ENCODE data around the gene SUCNR1. TPM values are rescaled to one million over a fixed set of nuclear protein-coding genes. Genes with fewer than 3 reads are reported as not detected.

Gene SUCNR1
- total RNA-seq, 4 donors from 2014 or later, result 0.19 to 0.38 TPM; not detected in 2

DNA sequence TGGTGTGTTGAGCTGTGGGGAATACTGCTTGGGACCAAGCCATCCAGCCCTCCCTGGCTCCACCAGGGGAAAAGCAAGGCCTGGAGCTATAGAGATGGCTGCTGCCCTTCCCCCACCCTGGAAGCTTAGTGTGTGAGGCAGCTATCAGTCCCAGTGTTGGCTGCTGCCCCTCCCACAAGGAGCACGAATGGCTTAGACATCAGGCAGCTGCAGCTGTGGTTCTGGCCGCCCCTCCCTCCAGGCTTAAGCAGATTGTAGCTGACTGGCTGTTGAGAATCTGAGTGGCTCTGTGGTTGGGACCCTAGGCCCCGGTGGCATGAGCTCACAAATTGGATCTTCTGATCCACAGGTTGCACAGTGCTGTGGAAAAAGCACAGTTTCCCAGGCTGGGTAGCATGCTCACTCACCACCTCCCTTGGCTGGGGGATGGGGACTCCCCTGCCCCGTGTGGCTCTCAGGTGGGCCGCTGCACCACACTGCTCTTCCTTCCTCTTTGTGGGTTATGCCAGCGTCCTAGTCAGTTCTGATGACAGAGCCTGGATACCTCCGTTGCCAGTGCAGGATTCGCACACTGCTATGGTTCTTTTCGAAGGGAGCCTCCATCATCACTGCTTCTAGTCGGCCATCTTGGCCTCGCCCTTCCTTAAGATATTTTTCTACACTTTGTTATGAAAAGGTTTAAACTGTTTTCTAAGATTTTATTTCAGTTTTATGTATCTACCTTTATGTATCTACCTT lies 21.2 kb upstream of the SUCNR1 start:
- 88 to 99% methylated on average over 6 to 8 of the region's 11 CpGs for WGBS, 2 donors
- Histone ChIP-seq H3K9me3 (peaks cover 0 to 8% (median 0%) of the 10 kb centered on the region in 3 donors), H3K4me3 (no peak overlapping the region), H3K4me1 (no peaks in the 10 kb centered on the region), H3K36me3 (no peaks in the 10 kb centered on the region), H3K27ac (no peak overlapping the region), H3K27me3 (no peaks in the 10 kb centered on the region)
- TF ChIP-seq POLR2A (IDR thresholded peaks at IDR 0.05), result no peak
- TF ChIP-seq CTCF (IDR thresholded peaks at IDR 0.05), result no peak
- intact Hi-C loops (cut with DNase I), result no loop called here
- no peak for DNase-seq

- H3K4me3 ChIP-seq, result no peak overlapping the region
- intact Hi-C loops (cut with DNase I), result no loop called here
- no peaks in the 10 kb centered on the region for H3K9me3 ChIP-seq
- DNase-seq, result no peak
- no peaks in the 10 kb centered on the region for H3K27me3 ChIP-seq
- WGBS, 2 donors, result 68 to 95% methylated on average over 3 of the region's 3 CpGs
- no peak overlapping the region for H3K27ac ChIP-seq
- no peak for TF ChIP-seq CTCF (IDR thresholded peaks at IDR 0.05)
- TF ChIP-seq POLR2A (IDR thresholded peaks at IDR 0.05), result no peak
- H3K36me3 ChIP-seq, result no peaks in the 10 kb centered on the region
- no peaks in the 10 kb centered on the region for H3K4me1 ChIP-seq
Measured at GRCh38 chr3:151856118-151856517, 17.3 kb upstream of the SUCNR1 start.

DNA sequence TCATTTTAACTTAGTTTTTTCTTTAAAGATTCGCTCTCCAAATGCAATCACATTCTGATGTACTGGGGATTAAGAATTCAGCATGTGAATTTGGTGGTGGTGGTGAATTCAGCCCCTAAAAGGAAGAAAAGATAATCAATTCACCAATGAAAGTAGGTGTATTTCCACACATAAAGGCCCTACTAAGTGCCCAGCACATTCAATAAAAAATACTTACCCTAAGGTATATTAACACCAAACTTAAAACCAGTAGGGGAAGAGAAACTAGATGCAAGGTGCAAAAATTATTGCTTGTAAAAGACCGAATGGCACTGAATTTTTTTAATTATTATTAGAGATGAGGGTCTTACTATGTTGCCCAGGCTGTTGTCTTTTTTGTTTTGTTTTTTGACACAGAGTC lies 16.8 kb upstream of the SUCNR1 start:
- DNase-seq, result no peak
- no peak overlapping the region for H3K27ac ChIP-seq
- WGBS, 2 donors, result 91 to 98% methylated on average over 2 of the region's 2 CpGs
- H3K4me3 ChIP-seq, result no peak overlapping the region
- H3K4me1 ChIP-seq, result no peaks in the 10 kb centered on the region
- no peak for TF ChIP-seq POLR2A (IDR thresholded peaks at IDR 0.05)
- TF ChIP-seq CTCF (IDR thresholded peaks at IDR 0.05), result no peak
- H3K36me3 ChIP-seq, result no peaks in the 10 kb centered on the region
- no peaks in the 10 kb centered on the region for H3K27me3 ChIP-seq
- H3K9me3 ChIP-seq, result no peaks in the 10 kb centered on the region
- intact Hi-C loops (cut with DNase I), result no loop called here

DNA sequence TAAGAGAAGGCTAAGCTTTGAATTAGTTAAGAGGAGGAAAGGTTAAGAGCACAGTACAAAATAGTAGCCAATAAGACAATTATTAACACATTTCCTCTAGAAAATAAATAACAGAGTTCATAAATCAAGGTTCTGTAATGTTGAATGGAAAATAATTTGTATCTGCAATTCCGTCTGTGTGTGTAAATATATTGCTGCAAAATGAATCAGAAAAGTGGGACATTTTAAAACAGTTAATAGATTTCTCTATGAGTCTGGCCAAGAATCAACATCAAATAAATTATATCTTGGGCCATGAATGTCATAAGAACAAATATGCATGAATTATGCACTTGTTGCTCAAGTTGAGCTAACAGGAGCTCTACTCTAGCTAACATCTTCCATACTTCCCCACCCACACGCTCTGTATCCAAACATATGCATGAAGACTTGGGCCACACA lies 14.2 kb upstream of the SUCNR1 start:
- no peak for DNase-seq

DNA sequence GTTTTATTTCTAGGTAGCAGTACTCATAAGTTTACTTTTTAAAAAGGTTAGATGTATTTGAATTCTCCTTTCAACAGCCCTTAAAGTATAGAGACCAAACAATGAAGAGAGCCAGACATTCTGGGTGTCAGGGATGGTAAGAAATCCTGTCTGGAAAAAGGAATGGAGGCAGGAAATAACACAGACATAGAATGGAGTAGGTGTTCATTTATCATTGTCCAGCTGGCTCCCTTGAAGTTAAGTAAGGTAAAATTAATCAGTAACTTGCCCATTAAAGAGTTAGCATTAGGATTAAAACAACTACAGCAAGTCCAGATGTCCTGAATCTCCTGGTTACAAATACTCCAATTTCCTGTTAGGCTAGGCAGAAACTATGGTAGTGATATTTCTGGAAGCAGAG lies 13.5 kb upstream of the SUCNR1 start:
- Histone ChIP-seq H3K27ac (no peak overlapping the region), H3K9me3 (no peaks in the 10 kb centered on the region), H3K4me3 (no peak overlapping the region), H3K4me1 (no peaks in the 10 kb centered on the region), H3K27me3 (no peaks in the 10 kb centered on the region), H3K36me3 (no peaks in the 10 kb centered on the region)
- intact Hi-C loops (cut with DNase I), result no loop called here
- TF ChIP-seq POLR2A (IDR thresholded peaks at IDR 0.05), result no peak
- no peak for DNase-seq

More for the DNA sequence above, 14.2 kb upstream of the SUCNR1 start:
- TF ChIP-seq POLR2A (IDR thresholded peaks at IDR 0.05) (no peak), CTCF (IDR thresholded peaks at IDR 0.05) (no peak)
- Histone ChIP-seq H3K9me3 (no peaks in the 10 kb centered on the region), H3K4me3 (no peak overlapping the region), H3K27me3 (no peaks in the 10 kb centered on the region), H3K4me1 (no peaks in the 10 kb centered on the region), H3K36me3 (no peaks in the 10 kb centered on the region), H3K27ac (no peak overlapping the region)
- intact Hi-C loops (cut with DNase I), result no loop called here
- 76 to 80% methylated on average over 2 of the region's 2 CpGs for WGBS, 2 donors

DNA sequence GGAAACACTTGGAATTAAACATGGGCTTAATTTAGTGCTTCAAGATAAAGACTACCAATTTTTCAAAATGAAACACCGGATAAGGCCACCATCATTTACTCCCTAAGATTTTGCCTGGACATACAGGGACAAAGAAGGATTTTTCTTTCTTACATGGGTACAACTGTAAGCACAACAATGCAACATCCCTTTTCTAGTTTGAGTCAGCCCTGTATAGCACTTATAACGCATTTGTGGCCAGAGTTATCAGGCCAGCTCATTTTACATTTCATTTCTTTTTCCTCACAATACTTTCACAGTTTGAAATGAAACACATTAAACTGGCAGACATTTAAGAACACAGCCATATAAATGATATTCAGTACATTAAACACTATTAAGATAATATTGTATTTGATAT lies 9.8 kb upstream of the SUCNR1 start:
- no peak for DNase-seq
- H3K36me3 ChIP-seq, result no peaks in the 10 kb centered on the region
- H3K27ac ChIP-seq, result no peak overlapping the region
- TF ChIP-seq CTCF (IDR thresholded peaks at IDR 0.05), result no peak
- no peak for TF ChIP-seq POLR2A (IDR thresholded peaks at IDR 0.05)
- H3K4me1 ChIP-seq, result no peaks in the 10 kb centered on the region
- no peaks in the 10 kb centered on the region for H3K27me3 ChIP-seq
- WGBS, 2 donors, result 84 to 89% methylated on average over 2 of the region's 2 CpGs
- H3K9me3 ChIP-seq, result no peaks in the 10 kb centered on the region
- no peak overlapping the region for H3K4me3 ChIP-seq
- intact Hi-C loops (cut with DNase I), result no loop called here
